Measurements from ENCODE around the gene CNN2. TPM values are rescaled to one million over a fixed set of nuclear protein-coding genes. Genes with fewer than 3 reads are reported as not detected.
A peak's percentile ranks its signal among the peaks of the same experiment; 100 is the strongest.

CNN2 gene
- total and polyA plus RNA-seq, 2 experiments from 2014 or later: 115 to 247 TPM

GRCh38 chr19:1063030-1063908, 36.9 kb downstream of the CNN2 start:
- Histone ChIP-seq H3K27me3 (peaks cover 13% of the 10 kb centered on the region), H3K9me2 (replicated peaks; ENCODE audit: insufficient read depth) (no peaks in the 10 kb centered on the region), H4K20me1 (ENCODE audit: insufficient read depth, poor library complexity, severe bottlenecking) (no peaks in the 10 kb centered on the region), H3K4me3 (no peak overlapping the region), H3K9me3 (ENCODE audit: low read depth) (no peaks in the 10 kb centered on the region), H3K27ac (no peak overlapping the region), H2AFZ (no peak overlapping the region), H3K4me1 (ENCODE audit: insufficient read depth) (peaks cover 28% of the 10 kb centered on the region), H3K36me3 (replicated peaks; ENCODE audit: insufficient read depth, low read depth) (no peaks in the 10 kb centered on the region), H3K4me2 (no peak overlapping the region), H3K79me2 (no peaks in the 10 kb centered on the region)
- TF ChIP-seq, protein P1, sequence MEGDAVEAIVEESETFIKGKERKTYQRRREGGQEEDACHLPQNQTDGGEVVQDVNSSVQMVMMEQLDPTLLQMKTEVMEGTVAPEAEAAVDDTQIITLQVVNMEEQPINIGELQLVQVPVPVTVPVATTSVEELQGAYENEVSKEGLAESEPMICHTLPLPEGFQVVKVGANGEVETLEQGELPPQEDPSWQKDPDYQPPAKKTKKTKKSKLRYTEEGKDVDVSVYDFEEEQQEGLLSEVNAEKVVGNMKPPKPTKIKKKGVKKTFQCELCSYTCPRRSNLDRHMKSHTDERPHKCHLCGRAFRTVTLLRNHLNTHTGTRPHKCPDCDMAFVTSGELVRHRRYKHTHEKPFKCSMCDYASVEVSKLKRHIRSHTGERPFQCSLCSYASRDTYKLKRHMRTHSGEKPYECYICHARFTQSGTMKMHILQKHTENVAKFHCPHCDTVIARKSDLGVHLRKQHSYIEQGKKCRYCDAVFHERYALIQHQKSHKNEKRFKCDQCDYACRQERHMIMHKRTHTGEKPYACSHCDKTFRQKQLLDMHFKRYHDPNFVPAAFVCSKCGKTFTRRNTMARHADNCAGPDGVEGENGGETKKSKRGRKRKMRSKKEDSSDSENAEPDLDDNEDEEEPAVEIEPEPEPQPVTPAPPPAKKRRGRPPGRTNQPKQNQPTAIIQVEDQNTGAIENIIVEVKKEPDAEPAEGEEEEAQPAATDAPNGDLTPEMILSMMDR (IDR thresholded peaks at IDR 0.05; ENCODE audit: poor library complexity): no peak
- TF ChIP-seq EZH2 (IDR thresholded peaks at IDR 0.05; ENCODE audit: borderline replicate concordance): no peak
- no peak for TF ChIP-seq EZH2phosphoT487 (IDR thresholded peaks at IDR 0.05; ENCODE audit: low read depth, severe bottlenecking, unreplicated experiment)
- 99% methylated on average over 19 of the region's 37 CpGs for WGBS (ENCODE audit: low lambda C conversion rate, missing lambda C conversion rate)
- DNase-seq (ENCODE audit: low spot score): no peak

DNA sequence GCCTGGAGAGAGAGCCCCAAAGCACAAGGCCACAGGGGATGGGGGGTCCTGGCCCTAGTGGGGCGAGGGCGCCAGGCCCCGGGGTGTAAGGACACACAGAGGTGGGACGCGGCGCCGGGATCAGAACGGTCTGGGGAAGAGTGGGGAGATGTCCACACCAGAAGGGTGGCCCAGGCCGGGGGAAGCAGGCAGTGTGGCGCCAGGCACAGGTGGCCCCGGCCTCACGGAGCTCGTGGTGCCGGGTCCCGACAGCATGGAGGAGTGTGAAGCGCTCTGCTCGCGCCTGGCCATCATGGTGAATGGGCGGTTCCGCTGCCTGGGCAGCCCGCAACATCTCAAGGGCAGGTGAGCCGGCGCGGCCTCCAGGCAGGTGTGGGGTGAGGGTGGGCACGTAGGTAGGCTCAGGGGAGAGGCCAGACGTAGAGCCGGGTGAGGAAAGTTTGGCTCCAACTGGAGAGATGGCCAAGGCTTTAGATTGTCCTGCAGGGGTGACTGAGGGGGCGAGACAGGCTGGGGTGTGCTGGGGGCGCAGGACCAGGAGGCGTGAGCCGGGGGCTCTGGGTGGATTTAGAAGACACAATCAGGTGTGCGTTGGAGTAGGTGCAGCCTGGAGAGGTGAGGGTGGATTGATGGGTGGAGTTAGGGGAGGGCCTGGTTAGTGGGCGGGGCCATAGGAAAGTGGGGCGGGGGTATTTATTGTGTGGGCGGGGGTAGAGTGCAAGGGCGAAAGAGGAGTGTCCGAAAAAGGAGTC, 37.7 kb downstream of the CNN2 start:
- no peak overlapping the region for H3K27ac ChIP-seq
- H3K4me3 ChIP-seq: no peak overlapping the region

GRCh38 chr19:1064661-1065605, 38.5 kb downstream of the CNN2 start:
- Histone ChIP-seq H3K4me2 (peak overlapping the region; percentile 66), H3K27ac (peak overlapping the region; percentile 81), H3K36me3 (replicated peaks; ENCODE audit: insufficient read depth, low read depth) (no peaks in the 10 kb centered on the region), H3K27me3 (peaks cover 28% of the 10 kb centered on the region), H3K9me3 (ENCODE audit: low read depth) (no peaks in the 10 kb centered on the region), H3K9me2 (replicated peaks; ENCODE audit: insufficient read depth) (no peaks in the 10 kb centered on the region), H3K4me3 (no peak overlapping the region), H4K20me1 (ENCODE audit: insufficient read depth, poor library complexity, severe bottlenecking) (no peaks in the 10 kb centered on the region), H3K4me1 (ENCODE audit: insufficient read depth) (peaks cover 28% of the 10 kb centered on the region), H3K79me2 (no peaks in the 10 kb centered on the region), H2AFZ (no peak overlapping the region)
- peak; percentile 84 for DNase-seq (ENCODE audit: low spot score)
- no peak for TF ChIP-seq EZH2 (IDR thresholded peaks at IDR 0.05; ENCODE audit: borderline replicate concordance)
- TF ChIP-seq, protein P1 (IDR thresholded peaks at IDR 0.05; ENCODE audit: poor library complexity): peak; percentile 62
- 19% methylated on average over 48 of the region's 60 CpGs for WGBS (ENCODE audit: low lambda C conversion rate, missing lambda C conversion rate)

More for the DNA sequence above, 37.7 kb downstream of the CNN2 start:
- no peaks in the 10 kb centered on the region for H3K36me3 ChIP-seq (replicated peaks; ENCODE audit: insufficient read depth, low read depth)
- no peaks in the 10 kb centered on the region for H3K9me3 ChIP-seq (ENCODE audit: low read depth)
- no peak for TF ChIP-seq EZH2phosphoT487 (IDR thresholded peaks at IDR 0.05; ENCODE audit: low read depth, severe bottlenecking, unreplicated experiment)
- no peaks in the 10 kb centered on the region for H3K9me2 ChIP-seq (replicated peaks; ENCODE audit: insufficient read depth)
- no peak for DNase-seq (ENCODE audit: low spot score)
- no peak overlapping the region for H2AFZ ChIP-seq
- H3K27me3 ChIP-seq: peaks cover 19% of the 10 kb centered on the region
- H3K4me1 ChIP-seq (ENCODE audit: insufficient read depth): peaks cover 28% of the 10 kb centered on the region
- no peak overlapping the region for H3K4me2 ChIP-seq
- H4K20me1 ChIP-seq (ENCODE audit: insufficient read depth, poor library complexity, severe bottlenecking): no peaks in the 10 kb centered on the region
- 96% methylated on average over 28 of the region's 37 CpGs for WGBS (ENCODE audit: low lambda C conversion rate, missing lambda C conversion rate)
- H3K79me2 ChIP-seq: no peaks in the 10 kb centered on the region
